ENCODE results near the gene GPANK1.

- TF ChIP-seq CTCF (IDR thresholded peaks at IDR 0.05) (no peak), POLR2A (IDR thresholded peaks at IDR 0.05) (no peak)
Observed at GRCh38 chr6:31662124-31662723, 2.6 kb downstream of the GPANK1 start.

All from upper lobe of left lung (tissue), 4 donors.